Thyroid gland (tissue), 4 donors: ENCODE data around the gene ACBD3. TPM values are rescaled to one million over a fixed set of nuclear protein-coding genes. Genes with fewer than 3 reads are reported as not detected.

Experiments used
- DNase-seq, 2 donors: peaks; one replicate each; pipeline ENCODE4 v3.0.0-alpha.2; 2019
- H3K27ac ChIP-seq, 3 donors: fragments of 200-600 bp; sonication (generic); 1 replicate in 2 of 3; 2 replicates in 1 of 3; pipeline ENCODE4 v1.5.1; 2016 to 2019; ENCODE audit warnings: mild to moderate bottlenecking in 1 of 3, moderate library complexity in 1 of 3
- H3K27me3 ChIP-seq: fragments of 200-600 bp; sonication (generic); one replicate; pipeline ENCODE4 v1.5.1; 2019
- H3K36me3 ChIP-seq, 2 donors: fragments of 200-600 bp; sonication (generic); one replicate each; pipeline ENCODE4 v1.5.1; 2016 to 2019
- H3K4me1 ChIP-seq, 2 donors: fragments of 200-600 bp; sonication (generic); one replicate each; pipeline ENCODE4 v1.5.1; 2017 to 2019
- H3K4me3 ChIP-seq, 3 donors: fragments of 200-600 bp; sonication (generic); replicated peaks in 1 of 3; 1 replicate in 2 of 3; 2 replicates in 1 of 3; pipeline ENCODE4 v1.5.1; 2016; ENCODE audit warnings: mild to moderate bottlenecking in 1 of 3
- H3K9me3 ChIP-seq: fragments of 200-600 bp; sonication (generic); one replicate; pipeline ENCODE4 v1.5.1; 2017
- POLR2A ChIP-seq, 2 donors: fragments of 450-650 bp; IDR thresholded peaks; one replicate each; pipeline ENCODE4 v1.6.1; 2017; ENCODE audit warnings: antibody characterized with exemption in 2 of 2, mild to moderate bottlenecking in 2 of 2, moderate library complexity in 1 of 2
- WGBS, 2 donors: methylation state at CpG; one replicate each; pipeline ENCODE4 v1.1.5; 2017; 5-methylcytosine and 5-hydroxymethylcytosine counted together
- intact Hi-C: fragments of 100-400 bp; cut with DNase I; formaldehyde crosslinking; loops from one replicate; pipeline ENCODE4 v1.15.1; 2023
- total RNA-seq, 4 donors: library from RNA; depleted of rRNA; stranded (reverse); fragments of >200 nt; gene quantifications; one replicate each; pipeline ENCODE4 v1.2.3, GENCODE V29; 2016
- TF ChIP-seq, protein P1 (sequence below), 6 experiments: fragments of 200-600 bp in 3 of 6; fragments of 450-650 bp in 3 of 6; sonication (generic) in 3 of 6; IDR thresholded peaks; one replicate each; pipeline ENCODE4 v1.5.1; 2016 to 2019; ENCODE audit warnings: antibody characterized with exemption in 6 of 6, mild to moderate bottlenecking in 2 of 6, inconsistent platforms in 1 of 6, moderate library complexity in 1 of 6

ACBD3 gene
- total RNA-seq, 4 donors from 2014 or later: 56.4 to 74.2 (median 66.0) TPM

- DNase-seq: peak; percentile 76 to 80
- no peaks in the 10 kb centered on the region for H3K36me3 ChIP-seq
- peaks cover 41 to 75% of the 10 kb centered on the region in 2 donors for H3K4me1 ChIP-seq
- H3K4me3 ChIP-seq: no peak overlapping the region
- H3K9me3 ChIP-seq: no peaks in the 10 kb centered on the region
- WGBS, 2 donors: 60 to 75% methylated on average over 16 to 17 of the region's 17 CpGs
- intact Hi-C loops: no loop called here
- no peak for TF ChIP-seq POLR2A (IDR thresholded peaks at IDR 0.05)
- TF ChIP-seq, protein P1, sequence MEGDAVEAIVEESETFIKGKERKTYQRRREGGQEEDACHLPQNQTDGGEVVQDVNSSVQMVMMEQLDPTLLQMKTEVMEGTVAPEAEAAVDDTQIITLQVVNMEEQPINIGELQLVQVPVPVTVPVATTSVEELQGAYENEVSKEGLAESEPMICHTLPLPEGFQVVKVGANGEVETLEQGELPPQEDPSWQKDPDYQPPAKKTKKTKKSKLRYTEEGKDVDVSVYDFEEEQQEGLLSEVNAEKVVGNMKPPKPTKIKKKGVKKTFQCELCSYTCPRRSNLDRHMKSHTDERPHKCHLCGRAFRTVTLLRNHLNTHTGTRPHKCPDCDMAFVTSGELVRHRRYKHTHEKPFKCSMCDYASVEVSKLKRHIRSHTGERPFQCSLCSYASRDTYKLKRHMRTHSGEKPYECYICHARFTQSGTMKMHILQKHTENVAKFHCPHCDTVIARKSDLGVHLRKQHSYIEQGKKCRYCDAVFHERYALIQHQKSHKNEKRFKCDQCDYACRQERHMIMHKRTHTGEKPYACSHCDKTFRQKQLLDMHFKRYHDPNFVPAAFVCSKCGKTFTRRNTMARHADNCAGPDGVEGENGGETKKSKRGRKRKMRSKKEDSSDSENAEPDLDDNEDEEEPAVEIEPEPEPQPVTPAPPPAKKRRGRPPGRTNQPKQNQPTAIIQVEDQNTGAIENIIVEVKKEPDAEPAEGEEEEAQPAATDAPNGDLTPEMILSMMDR (IDR thresholded peaks at IDR 0.05): no peak
- peak overlapping the region; percentile 43 to 84 (median 72) for H3K27ac ChIP-seq
- H3K27me3 ChIP-seq: no peaks in the 10 kb centered on the region
Observed at GRCh38 chr1:226132728-226133503, 53.6 kb downstream of the ACBD3 start.

DNA sequence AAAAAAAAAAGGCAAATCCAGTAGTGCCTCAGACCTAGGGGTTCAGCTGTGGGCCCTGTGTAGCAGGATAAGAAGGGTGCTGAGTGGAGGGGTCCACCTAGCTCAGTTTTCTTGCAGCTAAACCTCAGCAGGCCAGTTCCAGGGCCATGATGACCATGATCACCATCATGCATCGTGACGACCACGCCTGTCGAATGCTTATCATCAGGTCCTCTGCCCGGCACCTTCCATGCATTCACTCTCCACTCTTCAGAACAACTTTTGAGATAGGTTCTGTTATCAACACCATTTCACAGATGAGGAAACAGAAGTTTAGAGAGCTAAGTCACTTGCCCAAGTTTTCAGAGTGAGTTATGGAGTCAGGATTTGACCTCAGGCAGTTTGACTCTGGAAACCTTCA lies 54.9 kb downstream of the ACBD3 start:
- H3K27me3 ChIP-seq: no peaks in the 10 kb centered on the region
- H3K27ac ChIP-seq: no peak overlapping the region
- peaks cover 46 to 77% of the 10 kb centered on the region in 2 donors for H3K4me1 ChIP-seq
- H3K9me3 ChIP-seq: no peaks in the 10 kb centered on the region
- no peaks in the 10 kb centered on the region for H3K36me3 ChIP-seq
- no peak for TF ChIP-seq POLR2A (IDR thresholded peaks at IDR 0.05)
- TF ChIP-seq, protein P1 (IDR thresholded peaks at IDR 0.05): no peak
- intact Hi-C loops: no loop called here
- DNase-seq: no peak
- WGBS, 2 donors: 98 to 100% methylated on average over 5 of the region's 5 CpGs
- H3K4me3 ChIP-seq: no peak overlapping the region

- 93 to 96% methylated on average over 2 of the region's 2 CpGs for WGBS, 2 donors
- peak overlapping the region in 2 of 3 donors; percentile 76 to 81 for H3K27ac ChIP-seq
- no peak for TF ChIP-seq POLR2A (IDR thresholded peaks at IDR 0.05)
- TF ChIP-seq, protein P1 (IDR thresholded peaks at IDR 0.05): no peak
- intact Hi-C loops: no loop called here
- peaks cover 29 to 53% of the 10 kb centered on the region in 2 donors for H3K4me1 ChIP-seq
- no peaks in the 10 kb centered on the region for H3K27me3 ChIP-seq
- no peaks in the 10 kb centered on the region for H3K9me3 ChIP-seq
- no peaks in the 10 kb centered on the region for H3K36me3 ChIP-seq
- DNase-seq: no peak
- no peak overlapping the region for H3K4me3 ChIP-seq
Observed at GRCh38 chr1:226129230-226129629, 57.3 kb downstream of the ACBD3 start.

DNA sequence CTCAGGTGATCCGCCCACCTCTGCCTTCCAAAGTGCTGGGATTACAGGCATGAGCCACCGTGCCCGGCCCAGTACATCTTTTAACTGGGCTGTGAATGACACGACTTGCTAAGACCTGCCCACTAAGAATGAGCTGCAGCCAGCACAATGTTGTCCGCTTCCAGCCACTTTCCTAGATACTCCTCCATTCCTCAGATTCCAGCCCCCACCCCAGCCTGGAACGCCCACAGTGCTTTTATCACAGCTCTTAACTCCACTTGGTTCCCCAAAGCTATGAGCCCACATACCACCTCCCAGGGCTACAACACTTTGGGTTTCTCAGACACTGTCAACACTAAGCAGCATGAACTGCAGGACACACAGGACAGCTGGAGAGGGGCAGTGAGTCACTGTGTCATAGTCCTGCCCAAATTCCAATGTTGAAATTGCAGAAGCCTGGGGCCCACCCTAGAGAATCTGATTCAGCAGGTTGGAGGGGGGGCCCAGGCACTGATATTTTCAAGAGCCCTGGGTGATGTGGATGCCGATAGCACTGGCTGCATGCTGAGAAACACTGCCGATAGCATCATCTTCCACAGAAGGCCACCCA lies 58.0 kb downstream of the ACBD3 start:
- TF ChIP-seq POLR2A (IDR thresholded peaks at IDR 0.05): no peak
- TF ChIP-seq, protein P1 (IDR thresholded peaks at IDR 0.05): no peak
- 73 to 80% methylated on average over 8 of the region's 8 CpGs for WGBS, 2 donors
- Histone ChIP-seq H3K27ac (peak overlapping the region; percentile 48 to 81 (median 76)), H3K27me3 (no peaks in the 10 kb centered on the region), H3K9me3 (no peaks in the 10 kb centered on the region), H3K36me3 (no peaks in the 10 kb centered on the region), H3K4me3 (no peak overlapping the region), H3K4me1 (peaks cover 27 to 52% of the 10 kb centered on the region in 2 donors)
- intact Hi-C loops: no loop called here
- peak; percentile 64 to 66 for DNase-seq
